GM23338 (cell line): ENCODE results near the gene DAAM2. TPM values are rescaled to one million over a fixed set of nuclear protein-coding genes. Genes with fewer than 3 reads are reported as not detected.

ENCODE experiments used
- ATAC-seq: fragments of 200-7000 bp; cut with Tn5 transposase; 3 replicates; pipeline ENCODE4 v1.9.1; 2020
- DNase-seq: peaks from one replicate; pipeline ENCODE4 v3.0.0-alpha.2; 2015; ENCODE audit warnings: low spot score
- H2AFZ ChIP-seq: fragments of 200-600 bp; sonication (generic); 2 replicates; pipeline ENCODE4 v1.8.0; 2016; ENCODE audit warnings: antibody characterized with exemption, mild to moderate bottlenecking, moderate library complexity
- H3F3A ChIP-seq: fragments of 200-600 bp; sonication (generic); replicated peaks from 2 replicates; pipeline ENCODE4 v1.8.0; 2017; ENCODE audit warnings: antibody characterized with exemption, mixed run types, low read depth
- H3K27ac ChIP-seq: fragments of 200-600 bp; sonication (generic); 2 replicates; pipeline ENCODE4 v1.6.1; 2016; ENCODE audit warnings: low read depth
- H3K27me3 ChIP-seq: fragments of 200-600 bp; sonication (generic); 2 replicates; pipeline ENCODE4 v1.8.0; 2016; ENCODE audit warnings: mild to moderate bottlenecking, mixed run types, moderate library complexity; ENCODE audit not compliant: insufficient read depth
- H3K36me3 ChIP-seq: fragments of 200-600 bp; sonication (generic); 2 replicates; pipeline ENCODE4 v1.8.0; 2016; ENCODE audit warnings: mild to moderate bottlenecking; ENCODE audit not compliant: insufficient read depth
- H3K4me1 ChIP-seq: fragments of 200-600 bp; sonication (generic); 2 replicates; pipeline ENCODE4 v1.8.0; 2016; ENCODE audit warnings: mild to moderate bottlenecking, moderate library complexity; ENCODE audit not compliant: insufficient read depth
- H3K4me2 ChIP-seq: fragments of 200-600 bp; sonication (generic); 2 replicates; pipeline ENCODE4 v1.7.1; 2017; ENCODE audit warnings: mixed run types
- H3K4me3 ChIP-seq: fragments of 200-600 bp; sonication (generic); 2 replicates; pipeline ENCODE4 v1.6.1; 2016; ENCODE audit warnings: mixed run types
- H3K79me2 ChIP-seq: fragments of 200-600 bp; sonication (generic); replicated peaks from 2 replicates; pipeline ENCODE4 v1.8.0; 2017; ENCODE audit warnings: mild to moderate bottlenecking; ENCODE audit not compliant: insufficient read depth
- H3K9me2 ChIP-seq: fragments of 200-600 bp; sonication (generic); 2 replicates; pipeline ENCODE4 v1.8.0; 2017; ENCODE audit not compliant: insufficient read depth
- H4K20me1 ChIP-seq: fragments of 200-600 bp; sonication (generic); replicated peaks from 2 replicates; pipeline ENCODE4 v1.8.0; 2017; ENCODE audit warnings: mild to moderate bottlenecking; ENCODE audit not compliant: insufficient read depth
- H3K27ac Mint-ChIP-seq: 2 replicates; pipeline ENCODE4 v1.8.0; 2020; ENCODE audit warnings: inconsistent platforms, mild to moderate bottlenecking, moderate library complexity, mixed read lengths
- H3K27me3 Mint-ChIP-seq: 3 replicates; pipeline ENCODE4 v1.8.0; 2022; ENCODE audit warnings: low read depth, mild to moderate bottlenecking, moderate library complexity, mixed read lengths, inconsistent platforms; ENCODE audit not compliant: insufficient read depth, poor library complexity
- H3K36me3 Mint-ChIP-seq: 3 replicates; pipeline ENCODE4 v1.8.0; 2021; ENCODE audit warnings: low read depth, mild to moderate bottlenecking, inconsistent platforms, moderate library complexity, mixed read lengths
- H3K4me1 Mint-ChIP-seq: 3 replicates; pipeline ENCODE4 v1.8.0; 2020; ENCODE audit warnings: mild to moderate bottlenecking, inconsistent platforms, mixed read lengths
- H3K4me3 Mint-ChIP-seq: 3 replicates; pipeline ENCODE4 v1.8.0; 2021; ENCODE audit warnings: moderate library complexity, mild to moderate bottlenecking, inconsistent platforms, mixed read lengths
- H3K9me3 Mint-ChIP-seq: 3 replicates; pipeline ENCODE4 v1.8.0; 2020; ENCODE audit warnings: moderate library complexity, mild to moderate bottlenecking, inconsistent platforms, mixed read lengths
- CREB1 ChIP-seq: fragments of 250-450 bp; sonication (Bioruptor Pico); IDR thresholded peaks from 2 replicates; pipeline ENCODE4 v1.5.0; 2020; ENCODE audit warnings: low read depth, mild to moderate bottlenecking, moderate library complexity
- EZH2 ChIP-seq: fragments of 200-600 bp; sonication (generic); IDR thresholded peaks from one replicate; pipeline ENCODE4 v1.8.0; 2017; ENCODE audit warnings: antibody characterized with exemption, mild to moderate bottlenecking, low read depth; ENCODE audit not compliant: unreplicated experiment
- EZH2phosphoT487 ChIP-seq: fragments of 200-600 bp; sonication (generic); IDR thresholded peaks from one replicate; pipeline ENCODE4 v1.8.1; 2018; ENCODE audit warnings: antibody characterized with exemption; ENCODE audit not compliant: unreplicated experiment
- JUNB ChIP-seq: IDR thresholded peaks from one replicate; pipeline ENCODE4 v1.6.1; 2016; ENCODE audit warnings: antibody characterized with exemption; ENCODE audit not compliant: unreplicated experiment
- NANOG ChIP-seq: IDR thresholded peaks from 2 replicates; pipeline ENCODE4 v1.6.1; 2016; ENCODE audit warnings: antibody characterized with exemption, borderline replicate concordance
- POLR2AphosphoS5 ChIP-seq: IDR thresholded peaks from 2 replicates; pipeline ENCODE4 v1.6.1; 2016; ENCODE audit warnings: antibody characterized with exemption, low read depth
- STAT1 ChIP-seq: IDR thresholded peaks from one replicate; pipeline ENCODE4 v1.6.1; 2016; ENCODE audit warnings: antibody characterized with exemption; ENCODE audit not compliant: unreplicated experiment
- ZNF114 ChIP-seq: fragments of 250-450 bp; sonication (Bioruptor Pico); IDR thresholded peaks from 2 replicates; pipeline ENCODE4 v1.5.0; 2020; ENCODE audit warnings: mild to moderate bottlenecking, moderate library complexity
- ZNF331 ChIP-seq: fragments of 250-450 bp; sonication (Bioruptor Pico); IDR thresholded peaks from 2 replicates; pipeline ENCODE4 v1.5.0; 2020; ENCODE audit warnings: low read depth, mild to moderate bottlenecking, moderate library complexity
- polyA plus RNA-seq: library from polyadenylated mRNA; unstranded; fragments of >200 nt; fragmentation: Nextera tagmentation; extraction: Ambion mirVana; gene quantifications from 2 replicates; pipeline ENCODE4 v1.2.1, GENCODE V29; 2016
- total RNA-seq: library from RNA; depleted of rRNA; stranded (reverse); fragments of >200 nt; shearing (Covaris generic); gene quantifications from 2 replicates; pipeline ENCODE4 v1.2.3, GENCODE V29; 2014
- TF ChIP-seq, protein P1 (sequence below): IDR thresholded peaks from one replicate; pipeline ENCODE4 v1.6.1; 2018; ENCODE audit warnings: antibody characterized with exemption; ENCODE audit not compliant: unreplicated experiment
- TF ChIP-seq, protein P2 (sequence below): fragments of 250-450 bp; sonication (Bioruptor Pico); IDR thresholded peaks from 2 replicates; pipeline ENCODE4 v1.5.0; 2020; ENCODE audit warnings: mild to moderate bottlenecking, moderate library complexity
- TF ChIP-seq, protein P3 (sequence below): IDR thresholded peaks from 2 replicates; pipeline ENCODE4 v1.6.1; 2016; ENCODE audit warnings: antibody characterized with exemption
- TF ChIP-seq, protein P4 (sequence below), 2 experiments: fragments of 200-600 bp in 1 of 2; sonication (generic) in 1 of 2; conservative IDR thresholded peaks; 2 replicates each; pipeline versions ENCODE4 v1.5.1 to v1.6.1; 2016 to 2017; ENCODE audit warnings: antibody characterized with exemption in 2 of 2, low read depth in 2 of 2, mild to moderate bottlenecking in 2 of 2, moderate library complexity in 1 of 2

Gene DAAM2
- total and polyA plus RNA-seq, 2 experiments from 2014 or later, result 1.4 to 4.9 TPM

GRCh38 chr6:39951716-39952115 is 159.5 kb downstream of the DAAM2 start:
- Mint-ChIP-seq H3K27ac (no peak overlapping the region), H3K4me1 (peaks cover 3% of the 10 kb centered on the region), H3K9me3 (no peaks in the 10 kb centered on the region), H3K4me3 (no peak overlapping the region), H3K36me3 (no peaks in the 10 kb centered on the region), H3K27me3 (peaks cover 4% of the 10 kb centered on the region)
- Histone ChIP-seq H3K27me3 (no peaks in the 10 kb centered on the region), H4K20me1 (no peaks in the 10 kb centered on the region), H3K4me2 (no peak overlapping the region), H3K79me2 (no peaks in the 10 kb centered on the region), H3K4me1 (peaks cover 20% of the 10 kb centered on the region), H3F3A (no peaks in the 10 kb centered on the region), H3K36me3 (no peaks in the 10 kb centered on the region), H3K27ac (no peak overlapping the region), H2AFZ (no peak overlapping the region), H3K4me3 (no peak overlapping the region), H3K9me2 (peaks cover 18% of the 10 kb centered on the region; the same call in 1 of the 2 replicates)
- DNase-seq, result no peak
- TF ChIP-seq CREB1 (CRISPR knock-in tag), result no peak
- TF ChIP-seq EZH2, result no peak
- TF ChIP-seq, protein P1, sequence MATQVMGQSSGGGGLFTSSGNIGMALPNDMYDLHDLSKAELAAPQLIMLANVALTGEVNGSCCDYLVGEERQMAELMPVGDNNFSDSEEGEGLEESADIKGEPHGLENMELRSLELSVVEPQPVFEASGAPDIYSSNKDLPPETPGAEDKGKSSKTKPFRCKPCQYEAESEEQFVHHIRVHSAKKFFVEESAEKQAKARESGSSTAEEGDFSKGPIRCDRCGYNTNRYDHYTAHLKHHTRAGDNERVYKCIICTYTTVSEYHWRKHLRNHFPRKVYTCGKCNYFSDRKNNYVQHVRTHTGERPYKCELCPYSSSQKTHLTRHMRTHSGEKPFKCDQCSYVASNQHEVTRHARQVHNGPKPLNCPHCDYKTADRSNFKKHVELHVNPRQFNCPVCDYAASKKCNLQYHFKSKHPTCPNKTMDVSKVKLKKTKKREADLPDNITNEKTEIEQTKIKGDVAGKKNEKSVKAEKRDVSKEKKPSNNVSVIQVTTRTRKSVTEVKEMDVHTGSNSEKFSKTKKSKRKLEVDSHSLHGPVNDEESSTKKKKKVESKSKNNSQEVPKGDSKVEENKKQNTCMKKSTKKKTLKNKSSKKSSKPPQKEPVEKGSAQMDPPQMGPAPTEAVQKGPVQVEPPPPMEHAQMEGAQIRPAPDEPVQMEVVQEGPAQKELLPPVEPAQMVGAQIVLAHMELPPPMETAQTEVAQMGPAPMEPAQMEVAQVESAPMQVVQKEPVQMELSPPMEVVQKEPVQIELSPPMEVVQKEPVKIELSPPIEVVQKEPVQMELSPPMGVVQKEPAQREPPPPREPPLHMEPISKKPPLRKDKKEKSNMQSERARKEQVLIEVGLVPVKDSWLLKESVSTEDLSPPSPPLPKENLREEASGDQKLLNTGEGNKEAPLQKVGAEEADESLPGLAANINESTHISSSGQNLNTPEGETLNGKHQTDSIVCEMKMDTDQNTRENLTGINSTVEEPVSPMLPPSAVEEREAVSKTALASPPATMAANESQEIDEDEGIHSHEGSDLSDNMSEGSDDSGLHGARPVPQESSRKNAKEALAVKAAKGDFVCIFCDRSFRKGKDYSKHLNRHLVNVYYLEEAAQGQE, result no peak
- no peak for TF ChIP-seq ZNF331 (CRISPR knock-in tag)
- TF ChIP-seq JUNB, result no peak
- TF ChIP-seq, protein P2, sequence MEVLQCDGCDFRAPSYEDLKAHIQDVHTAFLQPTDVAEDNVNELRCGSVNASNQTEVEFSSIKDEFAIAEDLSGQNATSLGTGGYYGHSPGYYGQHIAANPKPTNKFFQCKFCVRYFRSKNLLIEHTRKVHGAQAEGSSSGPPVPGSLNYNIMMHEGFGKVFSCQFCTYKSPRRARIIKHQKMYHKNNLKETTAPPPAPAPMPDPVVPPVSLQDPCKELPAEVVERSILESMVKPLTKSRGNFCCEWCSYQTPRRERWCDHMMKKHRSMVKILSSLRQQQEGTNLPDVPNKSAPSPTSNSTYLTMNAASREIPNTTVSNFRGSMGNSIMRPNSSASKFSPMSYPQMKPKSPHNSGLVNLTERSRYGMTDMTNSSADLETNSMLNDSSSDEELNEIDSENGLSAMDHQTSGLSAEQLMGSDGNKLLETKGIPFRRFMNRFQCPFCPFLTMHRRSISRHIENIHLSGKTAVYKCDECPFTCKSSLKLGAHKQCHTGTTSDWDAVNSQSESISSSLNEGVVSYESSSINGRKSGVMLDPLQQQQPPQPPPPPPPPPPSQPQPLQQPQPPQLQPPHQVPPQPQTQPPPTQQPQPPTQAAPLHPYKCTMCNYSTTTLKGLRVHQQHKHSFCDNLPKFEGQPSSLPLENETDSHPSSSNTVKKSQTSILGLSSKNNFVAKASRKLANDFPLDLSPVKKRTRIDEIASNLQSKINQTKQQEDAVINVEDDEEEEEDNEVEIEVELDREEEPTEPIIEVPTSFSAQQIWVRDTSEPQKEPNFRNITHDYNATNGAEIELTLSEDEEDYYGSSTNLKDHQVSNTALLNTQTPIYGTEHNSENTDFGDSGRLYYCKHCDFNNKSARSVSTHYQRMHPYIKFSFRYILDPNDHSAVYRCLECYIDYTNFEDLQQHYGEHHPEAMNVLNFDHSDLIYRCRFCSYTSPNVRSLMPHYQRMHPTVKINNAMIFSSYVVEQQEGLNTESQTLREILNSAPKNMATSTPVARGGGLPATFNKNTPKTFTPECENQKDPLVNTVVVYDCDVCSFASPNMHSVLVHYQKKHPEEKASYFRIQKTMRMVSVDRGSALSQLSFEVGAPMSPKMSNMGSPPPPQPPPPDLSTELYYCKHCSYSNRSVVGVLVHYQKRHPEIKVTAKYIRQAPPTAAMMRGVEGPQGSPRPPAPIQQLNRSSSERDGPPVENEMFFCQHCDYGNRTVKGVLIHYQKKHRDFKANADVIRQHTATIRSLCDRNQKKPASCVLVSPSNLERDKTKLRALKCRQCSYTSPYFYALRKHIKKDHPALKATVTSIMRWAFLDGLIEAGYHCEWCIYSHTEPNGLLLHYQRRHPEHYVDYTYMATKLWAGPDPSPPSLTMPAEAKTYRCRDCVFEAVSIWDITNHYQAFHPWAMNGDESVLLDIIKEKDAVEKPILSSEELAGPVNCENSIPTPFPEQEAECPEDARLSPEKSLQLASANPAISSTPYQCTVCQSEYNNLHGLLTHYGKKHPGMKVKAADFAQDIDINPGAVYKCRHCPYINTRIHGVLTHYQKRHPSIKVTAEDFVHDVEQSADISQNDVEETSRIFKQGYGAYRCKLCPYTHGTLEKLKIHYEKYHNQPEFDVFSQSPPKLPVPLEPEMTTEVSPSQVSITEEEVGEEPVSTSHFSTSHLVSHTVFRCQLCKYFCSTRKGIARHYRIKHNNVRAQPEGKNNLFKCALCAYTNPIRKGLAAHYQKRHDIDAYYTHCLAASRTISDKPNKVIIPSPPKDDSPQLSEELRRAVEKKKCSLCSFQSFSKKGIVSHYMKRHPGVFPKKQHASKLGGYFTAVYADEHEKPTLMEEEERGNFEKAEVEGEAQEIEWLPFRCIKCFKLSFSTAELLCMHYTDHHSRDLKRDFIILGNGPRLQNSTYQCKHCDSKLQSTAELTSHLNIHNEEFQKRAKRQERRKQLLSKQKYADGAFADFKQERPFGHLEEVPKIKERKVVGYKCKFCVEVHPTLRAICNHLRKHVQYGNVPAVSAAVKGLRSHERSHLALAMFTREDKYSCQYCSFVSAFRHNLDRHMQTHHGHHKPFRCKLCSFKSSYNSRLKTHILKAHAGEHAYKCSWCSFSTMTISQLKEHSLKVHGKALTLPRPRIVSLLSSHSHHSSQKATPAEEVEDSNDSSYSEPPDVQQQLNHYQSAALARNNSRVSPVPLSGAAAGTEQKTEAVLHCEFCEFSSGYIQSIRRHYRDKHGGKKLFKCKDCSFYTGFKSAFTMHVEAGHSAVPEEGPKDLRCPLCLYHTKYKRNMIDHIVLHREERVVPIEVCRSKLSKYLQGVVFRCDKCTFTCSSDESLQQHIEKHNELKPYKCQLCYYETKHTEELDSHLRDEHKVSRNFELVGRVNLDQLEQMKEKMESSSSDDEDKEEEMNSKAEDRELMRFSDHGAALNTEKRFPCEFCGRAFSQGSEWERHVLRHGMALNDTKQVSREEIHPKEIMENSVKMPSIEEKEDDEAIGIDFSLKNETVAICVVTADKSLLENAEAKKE (CRISPR knock-in tag), result no peak
- no peak for TF ChIP-seq ZNF114 (CRISPR knock-in tag)
- TF ChIP-seq, protein P3, sequence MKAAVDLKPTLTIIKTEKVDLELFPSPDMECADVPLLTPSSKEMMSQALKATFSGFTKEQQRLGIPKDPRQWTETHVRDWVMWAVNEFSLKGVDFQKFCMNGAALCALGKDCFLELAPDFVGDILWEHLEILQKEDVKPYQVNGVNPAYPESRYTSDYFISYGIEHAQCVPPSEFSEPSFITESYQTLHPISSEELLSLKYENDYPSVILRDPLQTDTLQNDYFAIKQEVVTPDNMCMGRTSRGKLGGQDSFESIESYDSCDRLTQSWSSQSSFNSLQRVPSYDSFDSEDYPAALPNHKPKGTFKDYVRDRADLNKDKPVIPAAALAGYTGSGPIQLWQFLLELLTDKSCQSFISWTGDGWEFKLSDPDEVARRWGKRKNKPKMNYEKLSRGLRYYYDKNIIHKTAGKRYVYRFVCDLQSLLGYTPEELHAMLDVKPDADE, result no peak
- TF ChIP-seq, protein P4, sequence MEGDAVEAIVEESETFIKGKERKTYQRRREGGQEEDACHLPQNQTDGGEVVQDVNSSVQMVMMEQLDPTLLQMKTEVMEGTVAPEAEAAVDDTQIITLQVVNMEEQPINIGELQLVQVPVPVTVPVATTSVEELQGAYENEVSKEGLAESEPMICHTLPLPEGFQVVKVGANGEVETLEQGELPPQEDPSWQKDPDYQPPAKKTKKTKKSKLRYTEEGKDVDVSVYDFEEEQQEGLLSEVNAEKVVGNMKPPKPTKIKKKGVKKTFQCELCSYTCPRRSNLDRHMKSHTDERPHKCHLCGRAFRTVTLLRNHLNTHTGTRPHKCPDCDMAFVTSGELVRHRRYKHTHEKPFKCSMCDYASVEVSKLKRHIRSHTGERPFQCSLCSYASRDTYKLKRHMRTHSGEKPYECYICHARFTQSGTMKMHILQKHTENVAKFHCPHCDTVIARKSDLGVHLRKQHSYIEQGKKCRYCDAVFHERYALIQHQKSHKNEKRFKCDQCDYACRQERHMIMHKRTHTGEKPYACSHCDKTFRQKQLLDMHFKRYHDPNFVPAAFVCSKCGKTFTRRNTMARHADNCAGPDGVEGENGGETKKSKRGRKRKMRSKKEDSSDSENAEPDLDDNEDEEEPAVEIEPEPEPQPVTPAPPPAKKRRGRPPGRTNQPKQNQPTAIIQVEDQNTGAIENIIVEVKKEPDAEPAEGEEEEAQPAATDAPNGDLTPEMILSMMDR (conservative IDR thresholded peaks at IDR 0.05; ENCODE audit: low read depth in 2 of 2), result no peak
- TF ChIP-seq NANOG, result no peak
- no peak for TF ChIP-seq POLR2AphosphoS5
- no peak for TF ChIP-seq STAT1
- no peak for TF ChIP-seq EZH2phosphoT487
- no peak for ATAC-seq
